Activated naive CD4-positive, alpha-beta T cell treated with anti-CD3 and anti-CD28 coated beads, Interleukin-2, amount 50 U/mL, for 24 hours (primary cell): ENCODE measurements around the gene SMNDC1.

Experiments
- H3K27ac Mint-ChIP-seq: one replicate; pipeline ENCODE4 v1.8.0; 2021; ENCODE audit warnings: mild to moderate bottlenecking, mixed read lengths
- H3K27me3 Mint-ChIP-seq: one replicate; pipeline ENCODE4 v1.8.0; 2021; ENCODE audit warnings: mixed read lengths
- H3K36me3 Mint-ChIP-seq: one replicate; pipeline ENCODE4 v1.8.0; 2021; ENCODE audit warnings: mixed read lengths
- H3K4me1 Mint-ChIP-seq: one replicate; pipeline ENCODE4 v1.8.0; 2021; ENCODE audit warnings: mixed read lengths
- H3K4me3 Mint-ChIP-seq: one replicate; pipeline ENCODE4 v1.8.0; 2021; ENCODE audit warnings: mild to moderate bottlenecking, mixed read lengths
- H3K9me3 Mint-ChIP-seq: one replicate; pipeline ENCODE4 v1.8.0; 2021; ENCODE audit warnings: mixed read lengths

The SMNDC1 gene

GRCh38 chr10:110304780-110305421 lies at the start of gene SMNDC1:
SMNDC1 (minus strand) TSS chr10:110304920; CDS start chr10:110303587, 1,333 bp downstream.
- peak within 1 kb of the TSS; percentile 94 for H3K4me3 Mint-ChIP-seq

DNA sequence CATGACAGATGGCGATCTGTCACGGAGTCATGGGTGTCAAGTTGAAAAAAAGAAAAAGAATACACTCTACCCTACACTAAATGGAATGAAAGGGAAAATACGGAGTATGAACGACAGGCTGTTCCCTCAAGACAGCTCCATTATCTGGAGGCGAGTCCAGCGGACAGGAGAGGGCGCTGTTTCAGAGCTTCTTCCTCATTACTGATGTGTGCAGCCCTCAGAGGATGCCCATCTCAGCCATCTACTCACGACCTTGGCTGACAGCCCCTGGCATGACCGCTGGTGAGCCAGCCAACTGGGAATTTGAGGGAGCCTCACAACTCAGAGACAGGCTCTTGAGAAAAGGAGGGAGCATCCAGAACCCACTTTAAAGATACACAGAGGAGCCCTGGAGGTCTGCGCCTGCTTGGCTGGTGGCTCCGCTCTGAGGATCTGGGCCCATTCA lies 49.6 kb upstream of the SMNDC1 start:
- no peak overlapping the region for H3K4me3 Mint-ChIP-seq
- peaks cover 2% of the 10 kb centered on the region for H3K27me3 Mint-ChIP-seq
- peaks cover 54% of the 10 kb centered on the region for H3K4me1 Mint-ChIP-seq
- no peak overlapping the region for H3K27ac Mint-ChIP-seq
- H3K9me3 Mint-ChIP-seq, result no peaks in the 10 kb centered on the region
- H3K36me3 Mint-ChIP-seq, result no peaks in the 10 kb centered on the region

More at GRCh38 chr10:110304780-110305421, at the start of gene SMNDC1:
- Mint-ChIP-seq H3K9me3 (no peaks in the 10 kb centered on the region), H3K36me3 (peaks cover 13% of the 10 kb centered on the region), H3K27me3 (no peaks in the 10 kb centered on the region), H3K27ac (peak within 1 kb of the TSS; percentile 96), H3K4me1 (peaks cover 49% of the 10 kb centered on the region)

- no peaks in the 10 kb centered on the region for H3K9me3 Mint-ChIP-seq
- H3K27me3 Mint-ChIP-seq, result peaks cover 2% of the 10 kb centered on the region
- H3K4me1 Mint-ChIP-seq, result peaks cover 53% of the 10 kb centered on the region
- peak overlapping the region; percentile 43 for H3K27ac Mint-ChIP-seq
- no peaks in the 10 kb centered on the region for H3K36me3 Mint-ChIP-seq
- H3K4me3 Mint-ChIP-seq, result no peak overlapping the region
These were observed 48.8 kb upstream of the SMNDC1 start for GRCh38 chr10:110353244-110354119.

GRCh38 chr10:110352930-110353243 lies 48.2 kb upstream of the SMNDC1 start:
- Mint-ChIP-seq H3K4me1 (peaks cover 47% of the 10 kb centered on the region), H3K27ac (no peak overlapping the region), H3K9me3 (no peaks in the 10 kb centered on the region), H3K36me3 (no peaks in the 10 kb centered on the region), H3K27me3 (peaks cover 2% of the 10 kb centered on the region), H3K4me3 (no peak overlapping the region)

DNA sequence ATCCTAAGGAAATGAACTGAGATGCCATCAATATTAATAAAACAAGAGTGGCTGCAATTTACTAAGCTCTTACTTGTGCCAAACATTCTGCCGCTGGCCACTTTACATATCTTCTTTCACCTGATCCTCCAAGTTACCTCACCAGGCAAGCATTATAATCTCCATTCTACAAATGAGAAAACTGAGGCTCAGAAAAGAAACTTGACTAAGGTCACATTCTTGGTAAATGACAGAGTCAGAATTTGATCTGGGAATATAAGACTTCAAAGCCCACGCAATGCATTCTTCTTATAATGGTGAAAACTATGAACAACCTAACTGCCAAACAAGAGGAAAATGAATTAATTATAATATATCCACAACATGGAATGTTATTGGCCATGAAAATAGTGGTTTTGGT lies 46.1 kb upstream of the SMNDC1 start:
- Mint-ChIP-seq H3K36me3 (no peaks in the 10 kb centered on the region), H3K27ac (no peak overlapping the region), H3K27me3 (peaks cover 2% of the 10 kb centered on the region), H3K4me1 (peaks cover 27% of the 10 kb centered on the region), H3K9me3 (no peaks in the 10 kb centered on the region), H3K4me3 (no peak overlapping the region)

DNA sequence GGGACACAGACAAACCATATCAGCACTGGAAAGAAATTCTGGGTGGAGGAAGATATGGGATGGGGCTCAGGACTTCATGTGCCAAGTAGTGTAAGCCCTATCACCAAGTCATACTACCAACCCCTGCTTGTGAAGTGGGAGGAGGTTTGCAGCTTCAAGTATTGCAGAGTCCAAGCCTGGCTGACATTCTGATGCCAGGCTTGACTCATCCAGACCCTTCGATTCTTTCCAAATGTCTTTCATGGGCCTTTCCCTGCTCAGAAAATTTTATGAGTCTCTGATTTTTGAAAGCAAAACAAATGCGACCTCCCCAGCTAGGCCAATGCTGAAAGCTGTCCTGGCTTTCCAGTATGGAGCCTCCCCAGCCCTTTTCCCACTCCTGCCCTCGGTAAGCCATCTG lies 45.1 kb upstream of the SMNDC1 start:
- H3K27ac Mint-ChIP-seq, result no peak overlapping the region
- H3K36me3 Mint-ChIP-seq, result no peaks in the 10 kb centered on the region
- no peak overlapping the region for H3K4me3 Mint-ChIP-seq
- peaks cover 17% of the 10 kb centered on the region for H3K4me1 Mint-ChIP-seq
- no peaks in the 10 kb centered on the region for H3K9me3 Mint-ChIP-seq
- peaks cover 2% of the 10 kb centered on the region for H3K27me3 Mint-ChIP-seq

DNA sequence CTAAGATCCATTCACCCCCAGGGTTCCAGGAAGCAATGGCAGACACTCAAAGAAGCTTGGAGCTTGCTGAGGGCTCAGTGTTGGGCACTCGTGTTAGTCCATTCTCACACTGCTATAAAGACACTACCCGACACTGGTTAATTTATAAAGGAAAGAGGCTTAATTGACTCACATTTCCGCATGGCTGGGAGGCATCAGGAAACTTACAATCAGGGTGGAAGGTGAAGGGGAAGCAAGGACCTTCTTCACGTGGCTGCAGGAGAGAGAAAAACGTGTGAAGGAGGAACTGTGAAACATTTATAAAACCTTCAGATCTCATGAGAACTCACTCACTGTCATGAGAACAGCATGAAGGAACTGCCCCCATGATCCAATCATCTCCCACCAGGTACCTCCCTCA lies 44.7 kb upstream of the SMNDC1 start:
- Mint-ChIP-seq H3K4me1 (peaks cover 13% of the 10 kb centered on the region), H3K4me3 (no peak overlapping the region), H3K36me3 (no peaks in the 10 kb centered on the region), H3K27me3 (peaks cover 2% of the 10 kb centered on the region), H3K9me3 (no peaks in the 10 kb centered on the region), H3K27ac (no peak overlapping the region)

- Mint-ChIP-seq H3K4me3 (no peak overlapping the region), H3K4me1 (peaks cover 2% of the 10 kb centered on the region), H3K27ac (no peak overlapping the region), H3K36me3 (no peaks in the 10 kb centered on the region), H3K27me3 (peaks cover 2% of the 10 kb centered on the region), H3K9me3 (no peaks in the 10 kb centered on the region)
These were observed 43.6 kb upstream of the SMNDC1 start for GRCh38 chr10:110348336-110348735.

GRCh38 chr10:110346914-110347313 lies 42.2 kb upstream of the SMNDC1 start:
- no peak overlapping the region for H3K4me3 Mint-ChIP-seq
- peaks cover 2% of the 10 kb centered on the region for H3K27me3 Mint-ChIP-seq
- no peaks in the 10 kb centered on the region for H3K36me3 Mint-ChIP-seq
- no peaks in the 10 kb centered on the region for H3K9me3 Mint-ChIP-seq
- H3K27ac Mint-ChIP-seq, result no peak overlapping the region
- no peaks in the 10 kb centered on the region for H3K4me1 Mint-ChIP-seq

DNA sequence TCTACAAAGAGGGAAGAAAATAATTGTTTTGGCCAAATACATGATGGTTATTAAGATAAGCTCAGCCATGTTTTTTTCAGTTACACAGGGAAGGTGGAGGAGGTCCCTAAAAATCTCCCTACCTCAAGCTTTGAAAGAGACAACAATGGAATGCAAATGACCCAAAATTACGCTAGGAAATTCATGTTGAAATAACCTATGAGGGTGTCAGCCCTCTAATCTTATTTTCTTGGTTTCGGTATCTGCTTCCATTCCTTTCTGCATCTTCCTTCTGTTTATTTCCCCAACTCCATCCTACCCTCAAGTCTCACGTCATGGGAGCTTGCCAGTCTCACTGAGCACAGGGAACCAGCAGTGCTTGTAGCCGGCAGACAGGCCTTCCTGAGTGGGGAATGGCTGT lies 40.6 kb upstream of the SMNDC1 start:
- no peaks in the 10 kb centered on the region for H3K36me3 Mint-ChIP-seq
- H3K9me3 Mint-ChIP-seq, result no peaks in the 10 kb centered on the region
- no peaks in the 10 kb centered on the region for H3K27me3 Mint-ChIP-seq
- no peaks in the 10 kb centered on the region for H3K4me1 Mint-ChIP-seq
- H3K27ac Mint-ChIP-seq, result no peak overlapping the region
- no peak overlapping the region for H3K4me3 Mint-ChIP-seq

GRCh38 chr10:110344622-110345021 lies 39.9 kb upstream of the SMNDC1 start:
- no peaks in the 10 kb centered on the region for H3K9me3 Mint-ChIP-seq

DNA sequence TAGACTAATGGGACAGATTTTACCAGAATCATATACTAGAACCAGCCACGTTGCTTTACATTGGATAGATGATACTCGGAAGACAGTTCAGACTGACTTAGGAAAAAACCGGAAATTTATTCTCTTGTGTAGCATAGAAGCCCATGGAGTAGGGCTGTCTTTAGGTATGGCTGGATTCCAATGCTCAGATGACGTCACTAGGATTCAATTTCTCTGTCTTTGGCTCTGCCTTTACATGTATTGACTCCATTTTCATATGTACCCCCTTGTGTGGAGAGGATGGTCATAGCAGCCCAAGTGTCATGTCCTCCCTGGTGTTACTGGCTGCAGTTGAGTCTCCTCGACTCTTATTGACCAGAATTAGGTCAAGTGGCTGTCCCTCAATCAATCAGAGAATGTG lies 39.2 kb upstream of the SMNDC1 start:
- Mint-ChIP-seq H3K27me3 (no peaks in the 10 kb centered on the region), H3K27ac (no peak overlapping the region), H3K4me1 (no peaks in the 10 kb centered on the region), H3K36me3 (no peaks in the 10 kb centered on the region), H3K9me3 (no peaks in the 10 kb centered on the region), H3K4me3 (no peak overlapping the region)

More at GRCh38 chr10:110344622-110345021, 39.9 kb upstream of the SMNDC1 start:
- no peak overlapping the region for H3K4me3 Mint-ChIP-seq
- no peak overlapping the region for H3K27ac Mint-ChIP-seq
- no peaks in the 10 kb centered on the region for H3K27me3 Mint-ChIP-seq
- H3K36me3 Mint-ChIP-seq, result no peaks in the 10 kb centered on the region
- no peaks in the 10 kb centered on the region for H3K4me1 Mint-ChIP-seq

DNA sequence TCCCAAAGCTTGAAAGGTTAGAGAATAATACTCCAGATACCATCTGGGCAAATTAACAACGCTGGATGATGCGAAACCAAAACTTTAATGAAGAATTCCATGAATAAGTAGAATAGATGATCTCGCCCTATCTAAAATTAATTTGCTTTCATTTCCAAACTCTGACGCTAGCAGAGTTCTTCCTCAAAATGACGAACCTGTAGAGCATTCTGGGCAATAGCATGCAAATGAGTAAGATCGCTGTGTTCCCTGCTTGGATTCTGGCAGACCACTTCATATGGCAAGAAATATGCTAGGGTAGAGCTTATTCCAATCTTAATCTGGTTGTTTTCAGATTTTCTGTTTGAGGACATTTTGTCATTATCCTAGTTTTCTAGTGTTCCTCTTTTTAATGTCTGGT lies 36.1 kb upstream of the SMNDC1 start:
- H3K4me3 Mint-ChIP-seq, result no peak overlapping the region
- no peaks in the 10 kb centered on the region for H3K27me3 Mint-ChIP-seq
- H3K4me1 Mint-ChIP-seq, result no peaks in the 10 kb centered on the region
- no peaks in the 10 kb centered on the region for H3K36me3 Mint-ChIP-seq
- no peaks in the 10 kb centered on the region for H3K9me3 Mint-ChIP-seq
- H3K27ac Mint-ChIP-seq, result no peak overlapping the region

GRCh38 chr10:110340122-110340521 lies 35.4 kb upstream of the SMNDC1 start:
- H3K27me3 Mint-ChIP-seq, result no peaks in the 10 kb centered on the region
- no peak overlapping the region for H3K4me3 Mint-ChIP-seq
- H3K4me1 Mint-ChIP-seq, result no peaks in the 10 kb centered on the region
- no peaks in the 10 kb centered on the region for H3K36me3 Mint-ChIP-seq
- H3K27ac Mint-ChIP-seq, result no peak overlapping the region
- H3K9me3 Mint-ChIP-seq, result no peaks in the 10 kb centered on the region

DNA sequence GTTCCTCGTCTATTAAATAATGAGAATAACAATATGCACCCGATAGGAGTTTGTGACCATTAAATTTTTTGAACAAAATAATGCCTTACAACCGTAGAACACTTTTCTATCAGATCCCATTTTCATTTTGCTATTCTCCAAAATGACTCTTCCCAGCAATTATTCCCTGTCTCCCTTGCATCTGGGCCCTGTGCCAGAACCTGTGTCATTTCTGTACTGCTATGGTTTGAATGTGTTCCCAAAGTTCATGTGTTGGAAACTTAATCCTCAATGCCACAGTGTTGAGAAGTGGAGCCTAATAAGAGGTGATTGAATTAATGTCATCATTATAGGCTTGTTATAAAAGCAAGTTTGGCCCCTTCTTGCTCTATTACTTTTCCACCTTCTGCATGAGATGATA lies 33.2 kb upstream of the SMNDC1 start:
- Mint-ChIP-seq H3K27ac (no peak overlapping the region), H3K4me3 (no peak overlapping the region), H3K4me1 (no peaks in the 10 kb centered on the region), H3K36me3 (no peaks in the 10 kb centered on the region), H3K27me3 (no peaks in the 10 kb centered on the region), H3K9me3 (no peaks in the 10 kb centered on the region)

DNA sequence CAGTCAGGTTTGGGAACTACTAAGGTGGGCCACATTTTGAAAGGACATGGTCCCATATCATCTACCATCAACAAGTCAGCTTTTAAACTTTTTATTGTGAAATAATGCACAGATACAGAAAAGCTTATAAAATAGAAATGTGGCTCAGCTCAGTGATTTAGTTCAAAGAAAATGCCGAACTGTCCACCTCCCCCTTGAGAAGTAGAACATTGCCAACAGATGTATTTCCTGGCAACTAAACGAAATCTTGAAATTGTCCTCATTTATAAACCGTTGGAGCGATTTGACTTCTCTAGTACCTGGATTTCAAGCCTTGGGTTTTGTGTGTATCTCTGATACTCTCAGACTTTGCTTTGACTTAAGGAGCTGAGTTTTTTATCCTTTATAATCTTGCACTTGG lies 32.7 kb upstream of the SMNDC1 start:
- Mint-ChIP-seq H3K36me3 (no peaks in the 10 kb centered on the region), H3K27ac (no peak overlapping the region), H3K4me1 (no peaks in the 10 kb centered on the region), H3K4me3 (no peak overlapping the region), H3K27me3 (no peaks in the 10 kb centered on the region), H3K9me3 (no peaks in the 10 kb centered on the region)
